Breast epithelium (tissue), 4 donors: ENCODE measurements around the gene ST8SIA3. TPM values are rescaled to one million over a fixed set of nuclear protein-coding genes. Genes with fewer than 3 reads are reported as not detected.

Experiments used
- DNase-seq, 2 donors: peaks; one replicate each; pipeline ENCODE4 v3.0.0-alpha.2; 2019; ENCODE audit warnings: low spot score in 2 of 2
- H3K27ac ChIP-seq, 2 donors: fragments of 200-600 bp; sonication (generic) in 1 of 2; one replicate each; pipeline ENCODE4 v1.5.1; 2016 to 2019; ENCODE audit warnings: mild to moderate bottlenecking in 1 of 2
- H3K27me3 ChIP-seq, 2 donors: fragments of 200-600 bp; sonication (generic) in 1 of 2; one replicate each; pipeline versions ENCODE4 v1.5.1 to v1.6.0; 2017 to 2019; ENCODE audit warnings: control low read depth in 1 of 2, mild to moderate bottlenecking in 1 of 2
- H3K36me3 ChIP-seq: fragments of 200-600 bp; one replicate; pipeline ENCODE4 v1.5.1; 2019
- H3K4me1 ChIP-seq, 2 donors: fragments of 200-600 bp; sonication (generic); one replicate each; pipeline ENCODE4 v1.5.1; 2016 to 2019; ENCODE audit warnings: control low read depth in 1 of 2
- H3K4me3 ChIP-seq, 3 donors: fragments of 200-600 bp; sonication (generic); 1 replicate in 2 of 3; 2 replicates in 1 of 3; pipeline ENCODE4 v1.5.1; 2016 to 2019; ENCODE audit warnings: mild to moderate bottlenecking in 3 of 3, moderate library complexity in 2 of 3
- H3K9me3 ChIP-seq, 2 donors: fragments of 200-600 bp; sonication (generic) in 1 of 2; one replicate each; pipeline ENCODE4 v1.5.1; 2016 to 2019; ENCODE audit warnings: control low read depth in 1 of 2
- POLR2A ChIP-seq: fragments of 450-650 bp; IDR thresholded peaks from one replicate; pipeline ENCODE4 v1.6.1; 2016; ENCODE audit warnings: antibody characterized with exemption, mild to moderate bottlenecking, moderate library complexity
- POLR2AphosphoS5 ChIP-seq, 3 donors: sonication (generic); formaldehyde crosslinking; IDR thresholded peaks; one replicate each; pipeline ENCODE4 v1.6.1; 2017; ENCODE audit warnings: antibody characterized with exemption in 3 of 3
- intact Hi-C: fragments of 100-400 bp; cut with DNase I; formaldehyde crosslinking; loops from one replicate; pipeline ENCODE4 v1.15.1; 2023; ENCODE audit warnings: low total_unique reads
- total RNA-seq, 3 donors: library from RNA; depleted of rRNA; stranded (reverse); fragments of >200 nt; gene quantifications; one replicate each; pipeline ENCODE4 v1.1.0, GENCODE V29; 2016
- TF ChIP-seq, protein P1 (sequence below), 3 donors: fragments of 450-650 bp; IDR thresholded peaks; one replicate each; pipeline ENCODE4 v1.5.1; 2016 to 2017; ENCODE audit warnings: antibody characterized with exemption in 3 of 3, mild to moderate bottlenecking in 3 of 3, moderate library complexity in 3 of 3

The ST8SIA3 gene
- total RNA-seq, 3 donors from 2014 or later, result not detected

DNA sequence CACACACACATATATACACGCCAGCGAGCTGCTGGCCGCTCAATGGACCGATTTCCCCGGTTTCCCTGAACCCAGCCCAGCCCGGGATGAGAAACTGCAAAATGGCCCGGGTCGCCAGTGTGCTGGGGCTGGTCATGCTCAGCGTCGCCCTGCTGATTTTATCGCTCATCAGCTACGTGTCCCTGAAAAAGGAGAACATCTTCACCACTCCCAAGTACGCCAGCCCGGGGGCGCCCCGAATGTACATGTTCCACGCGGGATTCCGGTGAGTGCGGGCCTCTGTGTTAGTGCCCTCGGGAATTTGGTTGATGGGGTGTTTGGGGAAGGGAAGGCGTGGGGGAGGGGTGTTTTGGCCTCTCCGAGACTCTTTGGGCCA is 392 bp downstream of the ST8SIA3 start:
- Histone ChIP-seq H3K36me3 (no peaks in the 10 kb centered on the region), H3K4me3 (no peak overlapping the region), H3K27ac (no peak overlapping the region), H3K9me3 (peaks cover 0 to 8% of the 10 kb centered on the region in 2 donors), H3K4me1 (no peaks in the 10 kb centered on the region), H3K27me3 (peaks cover 6 to 56% of the 10 kb centered on the region in 2 donors)
- no peak for DNase-seq
- intact Hi-C loops, result no loop called here
- no peak for TF ChIP-seq POLR2A
- TF ChIP-seq POLR2AphosphoS5 (IDR thresholded peaks at IDR 0.05), result no peak
- TF ChIP-seq, protein P1, sequence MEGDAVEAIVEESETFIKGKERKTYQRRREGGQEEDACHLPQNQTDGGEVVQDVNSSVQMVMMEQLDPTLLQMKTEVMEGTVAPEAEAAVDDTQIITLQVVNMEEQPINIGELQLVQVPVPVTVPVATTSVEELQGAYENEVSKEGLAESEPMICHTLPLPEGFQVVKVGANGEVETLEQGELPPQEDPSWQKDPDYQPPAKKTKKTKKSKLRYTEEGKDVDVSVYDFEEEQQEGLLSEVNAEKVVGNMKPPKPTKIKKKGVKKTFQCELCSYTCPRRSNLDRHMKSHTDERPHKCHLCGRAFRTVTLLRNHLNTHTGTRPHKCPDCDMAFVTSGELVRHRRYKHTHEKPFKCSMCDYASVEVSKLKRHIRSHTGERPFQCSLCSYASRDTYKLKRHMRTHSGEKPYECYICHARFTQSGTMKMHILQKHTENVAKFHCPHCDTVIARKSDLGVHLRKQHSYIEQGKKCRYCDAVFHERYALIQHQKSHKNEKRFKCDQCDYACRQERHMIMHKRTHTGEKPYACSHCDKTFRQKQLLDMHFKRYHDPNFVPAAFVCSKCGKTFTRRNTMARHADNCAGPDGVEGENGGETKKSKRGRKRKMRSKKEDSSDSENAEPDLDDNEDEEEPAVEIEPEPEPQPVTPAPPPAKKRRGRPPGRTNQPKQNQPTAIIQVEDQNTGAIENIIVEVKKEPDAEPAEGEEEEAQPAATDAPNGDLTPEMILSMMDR (IDR thresholded peaks at IDR 0.05), result no peak

DNA sequence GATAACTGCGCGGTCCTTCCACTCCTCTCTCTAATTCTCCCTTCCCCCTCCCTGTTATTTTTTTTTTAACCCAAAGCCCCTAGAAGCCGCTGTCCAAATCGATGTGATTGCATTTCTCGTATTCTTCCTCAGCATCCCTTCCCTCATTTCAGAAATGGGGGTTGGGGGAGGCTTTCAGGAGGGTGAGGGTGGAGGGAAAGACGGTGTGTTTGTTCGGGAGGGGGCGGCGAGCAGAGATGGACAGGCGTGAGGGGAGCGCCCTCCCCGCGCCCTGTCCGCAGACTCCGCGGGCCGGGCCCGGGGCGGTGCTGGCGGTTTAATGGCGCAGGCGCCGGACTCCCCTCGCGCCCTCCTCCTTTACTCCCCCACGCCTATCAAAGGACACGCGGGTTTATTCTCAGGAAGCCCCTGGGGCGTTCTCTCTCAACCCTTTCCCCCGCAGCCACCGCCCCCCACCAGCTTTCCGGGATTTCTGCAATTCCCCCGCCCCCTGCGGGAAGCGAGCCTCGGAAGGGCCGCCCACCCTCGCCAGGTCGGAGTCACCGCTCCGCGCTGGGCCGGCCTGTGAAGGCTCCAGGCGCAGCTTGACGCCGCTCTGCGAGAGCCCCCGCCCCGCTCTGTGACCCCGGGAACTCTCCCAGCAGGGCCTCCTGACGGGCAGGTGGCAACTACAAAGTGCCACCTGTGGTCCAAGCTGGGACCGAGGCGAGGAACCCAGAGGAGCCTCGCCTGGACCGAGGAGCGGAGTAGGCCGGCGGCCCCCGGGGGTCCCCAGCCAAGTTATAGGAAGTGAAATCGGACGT is 981 bp downstream of the ST8SIA3 start:
- no peak for DNase-seq
- TF ChIP-seq POLR2AphosphoS5 (IDR thresholded peaks at IDR 0.05), result no peak
- TF ChIP-seq, protein P1 (IDR thresholded peaks at IDR 0.05), result no peak
- no peaks in the 10 kb centered on the region for H3K36me3 ChIP-seq
- intact Hi-C loops, result no loop called here
- H3K27me3 ChIP-seq, result peaks cover 6 to 56% of the 10 kb centered on the region in 2 donors
- H3K4me1 ChIP-seq, result no peaks in the 10 kb centered on the region
- H3K4me3 ChIP-seq, result no peak overlapping the region
- peaks cover 0 to 8% of the 10 kb centered on the region in 2 donors for H3K9me3 ChIP-seq
- no peak overlapping the region for H3K27ac ChIP-seq

DNA sequence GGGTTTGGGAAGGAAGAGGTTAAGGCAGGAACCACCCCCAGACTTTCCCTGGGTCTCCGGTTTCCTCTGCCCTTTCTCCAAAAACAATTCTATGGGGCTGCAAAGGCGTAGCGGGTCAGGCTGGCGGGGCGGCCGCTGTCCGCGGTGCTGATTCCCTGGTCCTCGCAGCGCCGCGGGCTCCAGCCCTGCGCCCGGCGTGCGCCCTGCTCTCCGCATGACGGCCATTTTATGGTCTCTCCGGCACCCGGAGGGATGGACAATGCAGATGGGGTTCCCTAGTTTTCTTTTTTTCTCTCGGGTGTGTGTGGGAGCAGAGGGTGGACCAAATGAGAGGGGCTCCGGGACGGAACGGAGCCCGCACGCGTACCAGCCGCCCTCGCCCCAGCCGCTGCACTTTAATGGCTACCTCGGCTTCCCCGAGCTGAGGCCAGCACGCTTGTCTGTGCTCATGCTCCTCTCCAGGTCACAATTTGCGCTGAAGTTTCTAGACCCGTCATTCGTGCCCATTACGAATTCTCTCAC is 1.6 kb downstream of the ST8SIA3 start:
- intact Hi-C loops, result no loop called here
- Histone ChIP-seq H3K27me3 (peaks cover 6 to 56% of the 10 kb centered on the region in 2 donors), H3K27ac (no peak overlapping the region), H3K9me3 (peaks cover 0 to 8% of the 10 kb centered on the region in 2 donors), H3K4me1 (no peaks in the 10 kb centered on the region), H3K4me3 (no peak overlapping the region), H3K36me3 (no peaks in the 10 kb centered on the region)
- no peak for DNase-seq
- no peak for TF ChIP-seq POLR2A
- TF ChIP-seq, protein P1 (IDR thresholded peaks at IDR 0.05), result no peak
- no peak for TF ChIP-seq POLR2AphosphoS5 (IDR thresholded peaks at IDR 0.05)

DNA sequence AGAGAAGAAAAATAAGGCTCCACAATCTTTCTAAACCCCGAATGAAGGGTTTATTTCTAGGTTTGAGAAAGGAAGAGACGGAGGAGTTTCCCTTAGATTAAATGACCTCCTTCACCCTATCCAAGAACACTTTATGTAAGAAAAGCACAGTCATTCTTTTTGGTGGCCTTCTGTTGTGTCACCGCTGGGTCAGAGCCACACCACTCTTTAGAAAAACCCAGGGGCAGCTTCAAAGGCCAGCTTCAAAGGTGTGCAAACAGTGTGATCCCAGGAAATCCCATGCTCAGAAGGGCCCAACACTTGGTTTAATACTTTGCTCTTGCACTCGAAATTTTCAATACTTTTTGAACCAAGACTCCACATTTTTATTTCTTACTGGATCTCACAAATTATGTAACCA is 7.1 kb downstream of the ST8SIA3 start:
- no peaks in the 10 kb centered on the region for H3K9me3 ChIP-seq
- no peak overlapping the region for H3K4me3 ChIP-seq
- TF ChIP-seq POLR2A (no peak), POLR2AphosphoS5 (IDR thresholded peaks at IDR 0.05) (no peak)
- TF ChIP-seq, protein P1 (IDR thresholded peaks at IDR 0.05), result no peak
- no peak overlapping the region for H3K27ac ChIP-seq
- DNase-seq, result no peak
- H3K27me3 ChIP-seq, result peaks cover 0 to 19% of the 10 kb centered on the region in 2 donors
- no peaks in the 10 kb centered on the region for H3K4me1 ChIP-seq
- intact Hi-C loops, result no loop called here
- no peaks in the 10 kb centered on the region for H3K36me3 ChIP-seq

DNA sequence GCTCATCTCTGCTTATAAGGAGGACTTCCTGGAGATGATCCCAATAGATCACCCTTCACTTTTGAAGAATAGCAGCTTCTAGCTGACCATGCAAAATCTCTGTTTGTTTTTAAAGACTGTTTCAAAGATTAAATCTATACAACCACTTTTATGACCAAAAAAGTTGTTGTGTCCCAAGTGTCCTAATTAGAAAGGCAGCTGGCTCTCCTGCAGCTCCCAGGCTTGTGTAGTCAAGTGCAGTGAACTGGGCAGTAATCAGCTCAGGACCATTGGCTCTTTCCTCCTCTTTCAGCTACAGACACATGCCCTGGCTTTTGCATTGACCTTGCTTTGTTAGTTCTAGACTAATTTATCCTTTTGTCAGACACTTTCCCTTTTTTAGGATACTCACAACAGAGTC is 10.4 kb downstream of the ST8SIA3 start:
- intact Hi-C loops, result no loop called here
- no peak for TF ChIP-seq POLR2A
- TF ChIP-seq, protein P1 (IDR thresholded peaks at IDR 0.05), result no peak
- TF ChIP-seq POLR2AphosphoS5 (IDR thresholded peaks at IDR 0.05), result no peak

More for the DNA sequence above, 10.4 kb downstream of the ST8SIA3 start:
- Histone ChIP-seq H3K27me3 (peaks cover 0 to 7% of the 10 kb centered on the region in 2 donors), H3K4me3 (no peak overlapping the region), H3K27ac (no peak overlapping the region), H3K4me1 (no peaks in the 10 kb centered on the region), H3K9me3 (no peaks in the 10 kb centered on the region), H3K36me3 (no peaks in the 10 kb centered on the region)
- DNase-seq, result no peak
